Panc1 (cell line): ENCODE results near the gene ZCCHC8. TPM values are rescaled to one million over a fixed set of nuclear protein-coding genes. Genes with fewer than 3 reads are reported as not detected.
"Not testable (repeated sequence)": the region's sequence is repeated elsewhere in the genome, so short reads cannot be mapped to it uniquely, and the experiment has no call there.

Source experiments
- ATAC-seq: fragments of 200-7000 bp; cut with Tn5 transposase; 2 replicates; pipeline ENCODE4 v1.9.1; 2020; ENCODE audit warnings: mild to moderate bottlenecking, moderate library complexity
- BruUV-seq: library from RNA; stranded (reverse); fragments of 400-500 nt; replicated peaks from 2 replicates; lab custom pipeline; 2021; lab: Mats Ljungman, UMichigan
- CTCF ChIA-PET: fragments of 300-600 bp; sonication (Branson Sonifier 250); formaldehyde crosslinking; loops from one replicate; lab custom pipeline; 2022; ENCODE audit warnings: antibody characterized with exemption; lab: Charles Lee
- POLR2A ChIA-PET: fragments of 300-600 bp; sonication (Branson Sonifier 250); formaldehyde crosslinking; loops from one replicate; lab custom pipeline; 2022; ENCODE audit warnings: antibody characterized with exemption; lab: Charles Lee
- DNase-seq: peaks from one replicate; pipeline ENCODE4 v3.0.0-alpha.2; 2010; ENCODE audit warnings: low read depth, low spot score
- H3K27ac ChIP-seq: 2 replicates; pipeline ENCODE4 v1.5.1; 2011; ENCODE audit warnings: mild to moderate bottlenecking, low read length, inconsistent platforms
- H3K27me3 ChIP-seq: fragments of 200-500 bp; sonication (Bioruptor generic); 2 replicates; pipeline ENCODE4 v1.6.0; 2014; ENCODE audit warnings: low read length, inconsistent platforms; ENCODE audit not compliant: control insufficient read depth, insufficient read depth
- H3K36me3 ChIP-seq: fragments of 200-500 bp; sonication (Bioruptor generic); 2 replicates; pipeline ENCODE4 v1.5.1; 2014; ENCODE audit warnings: inconsistent platforms, mild to moderate bottlenecking, low read length, moderate library complexity; ENCODE audit not compliant: control insufficient read depth, insufficient read depth
- H3K4me1 ChIP-seq: 2 replicates; pipeline ENCODE4 v1.5.1; 2011; ENCODE audit warnings: inconsistent platforms, mild to moderate bottlenecking, low read length, moderate library complexity; ENCODE audit not compliant: control insufficient read depth, insufficient read depth
- H3K4me3 ChIP-seq, 2 experiments: 2 replicates each; pipeline ENCODE4 v1.5.1; 2011 to 2012; ENCODE audit warnings: low read depth in 2 of 2, low read length in 2 of 2, mild to moderate bottlenecking in 2 of 2, inconsistent platforms in 1 of 2, moderate library complexity in 1 of 2
- H3K9me3 ChIP-seq: fragments of 200-500 bp; sonication (Bioruptor generic); 2 replicates; pipeline ENCODE4 v1.5.1; 2014; ENCODE audit warnings: low read depth, mild to moderate bottlenecking, inconsistent platforms, low read length, moderate library complexity; ENCODE audit not compliant: control insufficient read depth, insufficient read depth
- CTCF ChIP-seq: fragments of 450-650 bp; IDR thresholded peaks from 2 replicates; pipeline ENCODE4 v1.5.1; 2017; ENCODE audit warnings: mild to moderate bottlenecking
- POLR2AphosphoS5 ChIP-seq: IDR thresholded peaks from 2 replicates; pipeline ENCODE4 v1.6.1; 2012; ENCODE audit warnings: mild to moderate bottlenecking, low read depth, low read length, moderate library complexity
- REST ChIP-seq, 2 experiments: IDR thresholded peaks; 2 replicates each; pipeline ENCODE4 v1.6.1; 2011 to 2012; ENCODE audit warnings: low read depth in 2 of 2, control low read depth in 1 of 2, low read length in 1 of 2, mild to moderate bottlenecking in 1 of 2, moderate library complexity in 1 of 2; ENCODE audit not compliant: insufficient read depth in 1 of 2
- SIN3A ChIP-seq: IDR thresholded peaks from 2 replicates; pipeline ENCODE4 v1.6.1; 2012; ENCODE audit warnings: low read depth, mild to moderate bottlenecking, low read length, moderate library complexity, borderline replicate concordance; ENCODE audit not compliant: insufficient read depth
- TCF7L2 ChIP-seq: IDR thresholded peaks from 2 replicates; pipeline ENCODE4 v1.6.1; 2011; ENCODE audit warnings: mild to moderate bottlenecking, low read depth, low read length, inconsistent platforms
- in situ Hi-C: cut with HindIII; loops from 2 replicates; pipeline ENCODE4 v1.10.0; 2016; ENCODE audit warnings: low sequenced_read_pairs, low pct_unique_long_range_greater_than_20kb
- intact Hi-C: fragments of 100-400 bp; cut with micrococcal nuclease; formaldehyde crosslinking; loops from one replicate; pipeline ENCODE4 v1.10.0; 2022; ENCODE audit not compliant: unreplicated experiment
- total RNA-seq: library from RNA; stranded (reverse); gene quantifications from one replicate; pipeline ENCODE4 v1.2.1, GENCODE V29; 2021; ENCODE audit not compliant: unreplicated experiment

Gene ZCCHC8
- total RNA-seq, 1 experiment from 2014 or later, result 32.5 TPM

GRCh38 chr12:122470576-122470975 lies 30.2 kb downstream of the ZCCHC8 start:
- ATAC-seq, H3K36me3 ChIP-seq, intact Hi-C loops, H3K27ac ChIP-seq, H3K4me1 ChIP-seq, DNase-seq, in situ Hi-C loops, H3K4me3 ChIP-seq, H3K27me3 ChIP-seq, BruUV-seq, H3K9me3 ChIP-seq: not testable (repeated sequence)
- ChIA-PET CTCF (interaction anchor here (0.7 to 1.5 kb wide), 4 partner anchors 9 to 135 kb away, joined by 3 to 7 read pairs (median 5); no protein-coding TSS in a partner anchor), POLR2A (interaction anchor here (0.7 kb wide), 1 partner anchor 46 kb away, joined by 9 read pairs; no protein-coding TSS in a partner anchor)

- H3K9me3 ChIP-seq, BruUV-seq, H3K4me1 ChIP-seq, CTCF ChIA-PET, in situ Hi-C loops, DNase-seq, H3K36me3 ChIP-seq, H3K27me3 ChIP-seq, intact Hi-C loops, H3K27ac ChIP-seq, H3K4me3 ChIP-seq: not testable (repeated sequence)
- peak; percentile 33; the same call in 1 of the 2 replicates for ATAC-seq
- POLR2A ChIA-PET, result interaction anchor here (0.7 kb wide), 1 partner anchor 45 kb away, joined by 9 read pairs; no protein-coding TSS in a partner anchor
Measured at GRCh38 chr12:122469856-122470255, 30.9 kb downstream of the ZCCHC8 start.

GRCh38 chr12:122467983-122468382 lies 32.7 kb downstream of the ZCCHC8 start:
- no peaks in the 10 kb centered on the region for H3K9me3 ChIP-seq
- TF ChIP-seq POLR2AphosphoS5, result no peak
- no TSS peak for BruUV-seq
- peaks cover 6% of the 10 kb centered on the region; the same call in 1 of the 2 replicates for H3K4me1 ChIP-seq
- H3K27ac ChIP-seq, result no peak overlapping the region
- H3K27me3 ChIP-seq, result no peaks in the 10 kb centered on the region
- peaks cover 4% of the 10 kb centered on the region; the same call in 1 of the 2 replicates for H3K36me3 ChIP-seq
- CTCF ChIA-PET, result no interaction called here
- DNase-seq (no peak), ATAC-seq (no peak)
- in situ Hi-C loops (no loop called here), intact Hi-C loops (no loop called here)
- POLR2A ChIA-PET, result no interaction called here
- no peak overlapping the region for H3K4me3 ChIP-seq

- peak; percentile 89 for DNase-seq
- intact Hi-C loops, CTCF ChIA-PET, H3K4me3 ChIP-seq, H3K4me1 ChIP-seq, H3K9me3 ChIP-seq, H3K36me3 ChIP-seq, H3K27me3 ChIP-seq, in situ Hi-C loops, BruUV-seq: not testable (repeated sequence)
- peak; percentile 89 for ATAC-seq
- H3K27ac ChIP-seq, result peak overlapping the region; percentile 9; the same call in 1 of the 2 replicates
- POLR2A ChIA-PET, result interaction anchor here (0.6 to 0.7 kb wide), 2 partner anchors 47 to 1477 kb away, joined by 3 to 8 read pairs; no protein-coding TSS in a partner anchor
Measured at GRCh38 chr12:122464317-122465042, 36.3 kb downstream of the ZCCHC8 start.

- Histone ChIP-seq H3K27ac (no peak overlapping the region; the same call in 1 of the 2 replicates), H3K4me3 (no peak overlapping the region), H3K27me3 (no peaks in the 10 kb centered on the region), H3K4me1 (peaks cover 3% of the 10 kb centered on the region; the same call in 1 of the 2 replicates), H3K9me3 (no peaks in the 10 kb centered on the region), H3K36me3 (no peaks in the 10 kb centered on the region)
- no peak for DNase-seq
- in situ Hi-C loops, result no loop called here
- BruUV-seq, result no TSS peak
- TF ChIP-seq REST (IDR thresholded peaks at IDR 0.05; ENCODE audit: insufficient read depth in 1 of 2, low read depth in 2 of 2, low read length in 1 of 2), result no peak
- TF ChIP-seq TCF7L2, result no peak
- no peak for TF ChIP-seq CTCF
- TF ChIP-seq POLR2AphosphoS5, result no peak
- no peak for TF ChIP-seq SIN3A
- POLR2A ChIA-PET, result no interaction called here
- CTCF ChIA-PET, result interaction anchor here (0.5 kb wide), 1 partner anchor 20 kb away, joined by 3 read pairs; no protein-coding TSS in a partner anchor
- intact Hi-C loops, result no loop called here
- ATAC-seq, result no peak
Measured at GRCh38 chr12:122460641-122461040, 40.1 kb downstream of the ZCCHC8 start.
